GM18861 (cell line): Measurements from ENCODE around the gene GEMIN4.
"Not testable (repeated sequence)": the region's sequence is repeated elsewhere in the genome, so short reads cannot be mapped to it uniquely, and the experiment has no call there.

Experiments
- ATAC-seq: cut with Tn5 transposase; IDR thresholded peaks from one replicate; pipeline ENCODE4 v1.9.1; 2021; ENCODE audit not compliant: unreplicated experiment

GEMIN4 gene

GRCh38 chr17:704111-704864, 47.8 kb downstream of the GEMIN4 start:
- ATAC-seq, result no peak

GRCh38 chr17:703081-703875, 48.8 kb downstream of the GEMIN4 start:
- ATAC-seq, result no peak

- ATAC-seq, result no peak
These were observed 51.5 kb downstream of the GEMIN4 start for GRCh38 chr17:700504-701094.

GRCh38 chr17:699345-699744, 52.7 kb downstream of the GEMIN4 start:
- no peak for ATAC-seq

GRCh38 chr17:698096-698495, 54.0 kb downstream of the GEMIN4 start:
- ATAC-seq, result not testable (repeated sequence)

- no peak for ATAC-seq
These were observed 54.4 kb downstream of the GEMIN4 start for GRCh38 chr17:697682-698081.

GRCh38 chr17:696369-696768, 55.7 kb downstream of the GEMIN4 start:
- no peak for ATAC-seq
